HEK293T (cell line): ENCODE data around the gene PLLP.

ENCODE experiments used
- ARNT ChIP-seq: fragments of 450-650 bp; IDR thresholded peaks from 2 replicates; pipeline ENCODE4 v1.6.1; 2017; ENCODE audit warnings: mild to moderate bottlenecking
- BHLHE40 ChIP-seq: fragments of 450-650 bp; IDR thresholded peaks from 2 replicates; pipeline ENCODE4 v1.6.1; 2016; ENCODE audit warnings: mild to moderate bottlenecking, moderate library complexity, borderline replicate concordance
- ELF4 ChIP-seq: fragments of 450-650 bp; IDR thresholded peaks from 2 replicates; pipeline ENCODE4 v1.6.1; 2017; ENCODE audit warnings: antibody characterized with exemption
- FOXA1 ChIP-seq: fragments of 450-650 bp; IDR thresholded peaks from 2 replicates; pipeline ENCODE4 v1.6.1; 2016; ENCODE audit warnings: mild to moderate bottlenecking
- FOXK2 ChIP-seq: fragments of 450-650 bp; IDR thresholded peaks from 2 replicates; pipeline ENCODE4 v1.6.1; 2016; ENCODE audit warnings: mild to moderate bottlenecking
- FOXM1 ChIP-seq: fragments of 450-650 bp; IDR thresholded peaks from 2 replicates; pipeline ENCODE4 v1.6.1; 2017; ENCODE audit warnings: mild to moderate bottlenecking, borderline replicate concordance
- HDGF ChIP-seq: fragments of 450-650 bp; IDR thresholded peaks from 2 replicates; pipeline ENCODE4 v1.6.1; 2017; ENCODE audit warnings: antibody characterized with exemption, borderline replicate concordance
- LEF1 ChIP-seq: fragments of 450-650 bp; IDR thresholded peaks from 2 replicates; pipeline ENCODE4 v1.6.1; 2017; ENCODE audit warnings: mild to moderate bottlenecking, borderline replicate concordance
- NFRKB ChIP-seq: fragments of 450-650 bp; IDR thresholded peaks from 2 replicates; pipeline ENCODE4 v1.6.1; 2016; ENCODE audit warnings: mild to moderate bottlenecking, moderate library complexity
- PKNOX1 ChIP-seq: fragments of 450-650 bp; IDR thresholded peaks from 2 replicates; pipeline ENCODE4 v1.6.1; 2016
- SP1 ChIP-seq: fragments of 450-650 bp; IDR thresholded peaks from 2 replicates; pipeline ENCODE4 v1.6.1; 2017
- SUZ12 ChIP-seq: fragments of 450-650 bp; IDR thresholded peaks from 2 replicates; pipeline ENCODE4 v1.6.1; 2016; ENCODE audit warnings: mild to moderate bottlenecking
- TARDBP ChIP-seq: fragments of 450-650 bp; IDR thresholded peaks from 2 replicates; pipeline ENCODE4 v1.6.1; 2016
- ZNF384 ChIP-seq: fragments of 450-650 bp; IDR thresholded peaks from 2 replicates; pipeline ENCODE4 v1.6.1; 2016

DNA sequence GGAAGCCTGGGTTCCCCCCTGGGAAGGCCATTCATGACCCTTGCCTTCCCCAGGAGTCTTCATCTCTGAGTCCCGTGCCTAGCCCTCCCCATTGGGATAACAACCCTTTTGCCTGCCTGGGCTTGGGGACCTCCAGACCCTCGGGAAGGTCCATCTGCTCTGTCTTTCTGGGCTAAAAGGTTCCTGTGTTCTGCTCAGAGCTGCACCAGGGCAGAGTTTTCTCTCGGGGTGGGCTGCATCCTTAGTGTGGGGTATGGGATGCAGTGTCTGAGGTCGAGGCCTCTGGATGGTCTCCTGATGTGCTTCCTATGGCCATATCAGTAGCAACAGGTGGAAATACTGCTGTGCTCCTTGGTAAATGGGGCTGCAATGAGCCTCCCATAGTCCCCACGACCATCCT lies 22.9 kb upstream of the PLLP start:
- TF ChIP-seq SP1 (no peak), ZNF384 (no peak), BHLHE40 (no peak), NFRKB (no peak), HDGF (no peak), ELF4 (no peak), LEF1 (no peak), FOXA1 (no peak), SUZ12 (no peak), FOXK2 (no peak), PKNOX1 (no peak), TARDBP (no peak), ARNT (no peak), FOXM1 (no peak)
